MCF 10A (cell line): Measurements from ENCODE around the gene S100A7. TPM values are rescaled to one million over a fixed set of nuclear protein-coding genes. Genes with fewer than 3 reads are reported as not detected.

Source experiments
- BruUV-seq: library from RNA; stranded (reverse); fragments of 400-500 nt; replicated peaks from 2 replicates; lab custom pipeline; 2021; lab: Mats Ljungman, UMichigan
- CTCF ChIA-PET: fragments of 300-600 bp; sonication (Branson Sonifier 250); formaldehyde crosslinking; extraction: SDS; loops from one replicate; lab custom pipeline; 2021; ENCODE audit warnings: antibody characterized with exemption, inconsistent platforms; lab: Yijun Ruan, JAX
- POLR2A ChIA-PET: fragments of 300-600, 350-650 bp; sonication (Branson Sonifier 250); formaldehyde crosslinking; extraction: SDS; loops from one replicate; lab custom pipeline; 2020; ENCODE audit warnings: antibody characterized with exemption, inconsistent platforms; lab: Yijun Ruan, JAX
- DNase-seq: peaks from one replicate; pipeline ENCODE4 v3.0.0-alpha.2; 2018; ENCODE audit not compliant: unreplicated experiment
- H3K27ac Mint-ChIP-seq: one replicate; pipeline ENCODE4 v1.8.0; 2022; ENCODE audit warnings: mild to moderate bottlenecking, low read depth, mixed read lengths; ENCODE audit not compliant: unreplicated experiment
- H3K27me3 Mint-ChIP-seq: one replicate; pipeline ENCODE4 v1.8.0; 2022; ENCODE audit warnings: mixed read lengths; ENCODE audit not compliant: insufficient read depth, unreplicated experiment
- H3K36me3 Mint-ChIP-seq: one replicate; pipeline ENCODE4 v1.8.0; 2022; ENCODE audit warnings: mild to moderate bottlenecking, moderate library complexity, mixed read lengths; ENCODE audit not compliant: insufficient read depth, unreplicated experiment
- H3K4me1 Mint-ChIP-seq: one replicate; pipeline ENCODE4 v1.8.0; 2022; ENCODE audit warnings: mixed read lengths; ENCODE audit not compliant: insufficient read depth, unreplicated experiment
- H3K4me3 Mint-ChIP-seq: one replicate; pipeline ENCODE4 v1.8.0; 2022; ENCODE audit warnings: mild to moderate bottlenecking, moderate library complexity, mixed read lengths; ENCODE audit not compliant: unreplicated experiment
- H3K9me3 Mint-ChIP-seq: one replicate; pipeline ENCODE4 v1.8.0; 2022; ENCODE audit warnings: mixed read lengths; ENCODE audit not compliant: unreplicated experiment
- intact Hi-C: fragments of 100-400 bp; cut with micrococcal nuclease; formaldehyde crosslinking; loops from 2 replicates; pipeline ENCODE4 v1.14.1; 2022
- total RNA-seq: library from RNA; stranded (reverse); gene quantifications from 2 replicates; pipeline ENCODE4 v1.2.3, GENCODE V29; 2022
- TF ChIP-seq, protein P1 (sequence below): fragments of 200-600 bp; IDR thresholded peaks from one replicate; pipeline ENCODE4 v1.8.0; 2022; ENCODE audit warnings: antibody characterized with exemption, mild to moderate bottlenecking; ENCODE audit not compliant: unreplicated experiment

The S100A7 gene
- total RNA-seq, 1 experiment from 2014 or later, result not detected

DNA sequence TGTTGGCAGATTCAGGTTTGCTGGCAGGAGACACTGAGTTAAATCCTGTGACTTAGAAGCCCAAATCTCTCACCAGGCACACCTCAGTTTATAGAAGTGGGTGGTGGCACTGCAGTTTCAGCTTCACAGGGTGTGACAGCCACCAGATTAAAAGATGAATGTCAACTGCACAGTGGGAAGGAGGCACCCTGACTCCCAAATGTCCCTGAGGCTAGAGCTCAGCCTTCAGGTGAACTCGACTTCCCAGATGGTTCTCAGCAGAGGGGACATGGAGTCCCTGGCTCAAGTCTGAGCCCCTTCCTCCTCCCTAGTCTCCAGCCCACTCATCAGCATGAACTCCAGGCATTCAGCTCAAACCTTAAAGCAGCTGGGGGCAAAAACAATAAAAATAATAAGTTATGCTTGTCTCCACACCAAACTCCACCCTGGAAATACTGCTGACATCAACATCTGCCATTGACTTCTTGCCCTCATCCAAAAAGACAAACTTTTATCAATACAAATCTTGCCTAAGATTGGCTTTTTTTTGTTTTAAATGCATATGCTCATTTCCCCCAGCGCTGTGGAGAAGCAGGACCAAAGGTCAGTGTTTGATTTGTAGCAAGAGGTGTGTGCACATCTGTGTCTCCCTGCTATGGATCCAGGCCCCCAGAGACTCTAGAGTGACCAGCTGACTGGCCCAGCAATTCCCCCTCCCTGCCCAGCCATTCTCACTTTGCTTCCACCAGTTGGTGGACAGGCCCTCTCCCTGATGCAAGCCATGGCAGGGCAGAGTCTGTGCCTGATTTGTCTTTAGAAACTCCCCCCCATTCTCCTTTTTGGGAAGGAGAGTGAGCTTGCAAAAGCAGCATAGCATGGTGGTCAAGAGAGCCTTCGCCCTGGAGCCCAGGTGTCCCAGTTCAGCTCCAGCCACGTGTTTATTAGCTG lies 18.5 kb upstream of the S100A7 start:
- Mint-ChIP-seq H3K9me3 (no peaks in the 10 kb centered on the region), H3K4me1 (peaks cover 11% of the 10 kb centered on the region), H3K4me3 (no peak overlapping the region), H3K27me3 (peaks cover 50% of the 10 kb centered on the region), H3K27ac (no peak overlapping the region), H3K36me3 (no peaks in the 10 kb centered on the region)
- intact Hi-C loops, result no loop called here
- TF ChIP-seq, protein P1, sequence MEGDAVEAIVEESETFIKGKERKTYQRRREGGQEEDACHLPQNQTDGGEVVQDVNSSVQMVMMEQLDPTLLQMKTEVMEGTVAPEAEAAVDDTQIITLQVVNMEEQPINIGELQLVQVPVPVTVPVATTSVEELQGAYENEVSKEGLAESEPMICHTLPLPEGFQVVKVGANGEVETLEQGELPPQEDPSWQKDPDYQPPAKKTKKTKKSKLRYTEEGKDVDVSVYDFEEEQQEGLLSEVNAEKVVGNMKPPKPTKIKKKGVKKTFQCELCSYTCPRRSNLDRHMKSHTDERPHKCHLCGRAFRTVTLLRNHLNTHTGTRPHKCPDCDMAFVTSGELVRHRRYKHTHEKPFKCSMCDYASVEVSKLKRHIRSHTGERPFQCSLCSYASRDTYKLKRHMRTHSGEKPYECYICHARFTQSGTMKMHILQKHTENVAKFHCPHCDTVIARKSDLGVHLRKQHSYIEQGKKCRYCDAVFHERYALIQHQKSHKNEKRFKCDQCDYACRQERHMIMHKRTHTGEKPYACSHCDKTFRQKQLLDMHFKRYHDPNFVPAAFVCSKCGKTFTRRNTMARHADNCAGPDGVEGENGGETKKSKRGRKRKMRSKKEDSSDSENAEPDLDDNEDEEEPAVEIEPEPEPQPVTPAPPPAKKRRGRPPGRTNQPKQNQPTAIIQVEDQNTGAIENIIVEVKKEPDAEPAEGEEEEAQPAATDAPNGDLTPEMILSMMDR, result no peak
- BruUV-seq, result no TSS peak
- DNase-seq, result no peak
- CTCF ChIA-PET, result interaction anchor here (0.6 to 1.8 kb wide), 7 partner anchors 13 to 606 kb away, joined by 3 to 8 read pairs (median 4); no protein-coding TSS in a partner anchor
- POLR2A ChIA-PET, result interaction anchor here (1.2 to 1.5 kb wide), 3 partner anchors 9 to 121 kb away, joined by 3 to 7 read pairs (median 3); partner anchors contain the start of gene S100A9

DNA sequence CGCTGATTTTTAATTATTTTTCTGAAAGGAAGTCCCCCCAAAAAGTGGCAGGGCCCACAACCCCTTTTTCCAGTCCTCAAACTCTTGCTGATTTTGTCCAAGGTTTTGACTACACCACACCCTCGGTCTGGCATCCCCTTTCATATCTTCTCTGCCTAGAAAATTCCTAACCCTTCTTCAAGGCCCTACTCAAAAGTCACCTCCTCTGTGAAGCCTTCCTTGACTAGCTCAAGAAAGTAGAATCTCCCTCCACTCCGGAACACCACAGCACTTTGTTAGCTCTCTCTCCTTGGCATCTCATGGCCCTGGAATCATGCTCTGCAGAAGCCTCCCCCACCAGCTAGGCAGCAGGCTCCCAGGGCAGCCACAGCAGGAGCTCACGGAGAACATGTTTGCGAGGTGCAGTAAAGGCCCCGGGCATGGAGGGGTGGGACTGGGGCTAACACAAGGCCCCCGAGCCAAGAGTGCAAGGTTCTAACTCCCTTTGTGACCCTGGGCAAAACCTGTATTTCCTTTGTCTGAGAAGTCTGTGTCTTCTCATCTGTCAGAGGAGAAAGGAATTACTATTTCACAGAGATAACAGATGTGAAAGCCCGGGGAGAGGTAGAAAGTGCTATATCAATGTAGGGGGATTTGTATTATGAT lies 17.7 kb upstream of the S100A7 start:
- ChIA-PET POLR2A (interaction anchor here (0.6 to 1.5 kb wide), 4 partner anchors 12 to 1130 kb away, joined by 3 to 7 read pairs (median 3); partner anchors contain the start of genes ADAR and S100A9), CTCF (interaction anchor here (0.6 to 1.8 kb wide), 5 partner anchors 12 to 697 kb away, joined by 3 to 6 read pairs (median 4); no protein-coding TSS in a partner anchor)
- peaks cover 1% of the 10 kb centered on the region for H3K9me3 Mint-ChIP-seq
- no peak for DNase-seq
- H3K36me3 Mint-ChIP-seq, result no peaks in the 10 kb centered on the region
- TF ChIP-seq, protein P1, result no peak
- no peak overlapping the region for H3K4me3 Mint-ChIP-seq
- H3K27me3 Mint-ChIP-seq, result peaks cover 42% of the 10 kb centered on the region
- BruUV-seq, result no TSS peak
- intact Hi-C loops, result no loop called here
- H3K27ac Mint-ChIP-seq, result no peak overlapping the region
- H3K4me1 Mint-ChIP-seq, result peaks cover 8% of the 10 kb centered on the region

DNA sequence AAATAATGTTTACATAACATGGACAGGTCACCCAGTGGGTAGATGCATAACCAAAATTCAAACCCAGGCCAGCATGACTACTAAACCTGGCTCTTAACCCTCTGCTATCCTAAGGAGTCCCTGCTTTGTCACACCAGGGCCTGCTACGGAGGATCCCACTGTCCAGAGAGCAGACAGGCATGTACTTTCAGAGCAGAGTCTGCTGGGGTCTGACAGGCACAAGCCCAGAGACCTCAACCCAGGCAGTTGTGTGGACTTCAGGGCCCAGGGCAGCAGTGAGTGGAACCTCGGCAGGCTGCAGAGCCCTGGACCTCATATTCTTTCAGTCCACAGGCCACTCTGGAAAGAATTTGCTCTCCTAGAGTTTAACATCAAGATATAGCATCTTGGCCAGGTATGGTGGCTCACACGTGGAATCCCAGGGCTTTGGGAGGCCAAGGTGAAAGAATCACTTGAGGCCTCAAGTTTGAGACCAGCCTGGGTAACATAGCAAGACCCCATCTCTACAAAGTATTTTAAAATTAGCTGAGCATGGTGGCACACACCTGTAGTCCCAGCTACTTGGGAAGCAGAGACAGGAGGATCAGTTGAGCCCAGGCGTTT lies 16.1 kb upstream of the S100A7 start:
- TF ChIP-seq, protein P1, result no peak
- ChIA-PET POLR2A (interaction anchor here (1.2 kb wide), 2 partner anchors 14 to 59 kb away, joined by 3 read pairs; no protein-coding TSS in a partner anchor), CTCF (interaction anchor here (1.0 to 1.4 kb wide), 2 partner anchors 20 to 124 kb away, joined by 3 to 5 read pairs; no protein-coding TSS in a partner anchor)
- no peaks in the 10 kb centered on the region for H3K36me3 Mint-ChIP-seq
- DNase-seq, result no peak
- no TSS peak for BruUV-seq
- H3K4me1 Mint-ChIP-seq, result peaks cover 8% of the 10 kb centered on the region
- intact Hi-C loops, result no loop called here
- H3K27ac Mint-ChIP-seq, result no peak overlapping the region
- no peak overlapping the region for H3K4me3 Mint-ChIP-seq
- peaks cover 27% of the 10 kb centered on the region for H3K27me3 Mint-ChIP-seq
- H3K9me3 Mint-ChIP-seq, result peaks cover 12% of the 10 kb centered on the region
